Activated CD4-positive, alpha-beta T cell treated with anti-CD3 and anti-CD28 coated beads for 36 hours (primary cell): ENCODE results near the gene MAPK1IP1L. TPM values are rescaled to one million over a fixed set of nuclear protein-coding genes. Genes with fewer than 3 reads are reported as not detected.
"Not testable (repeated sequence)": the region's sequence is repeated elsewhere in the genome, so short reads cannot be mapped to it uniquely, and the experiment has no call there.

Experiments
- ATAC-seq: fragments of 200-7000 bp; cut with Tn5 transposase; one replicate; pipeline ENCODE4 v1.10.0; 2021; ENCODE audit warnings: mild to moderate bottlenecking, moderate library complexity
- CTCF ChIA-PET: fragments of 350-600 bp; sonication (Branson Sonifier 250); formaldehyde crosslinking; loops from one replicate; lab custom pipeline; 2021; ENCODE audit warnings: antibody characterized with exemption; lab: Charles Lee
- POLR2A ChIA-PET: fragments of 350-600 bp; sonication (Branson Sonifier 250); formaldehyde crosslinking; loops from one replicate; lab custom pipeline; 2021; ENCODE audit warnings: antibody characterized with exemption, inconsistent platforms; lab: Charles Lee
- DNase-seq: peaks from one replicate; pipeline ENCODE4 v3.0.0-alpha.2; 2020
- H3K27ac Mint-ChIP-seq: one replicate; pipeline ENCODE4 v1.8.0; 2021; ENCODE audit warnings: mixed read lengths
- H3K27me3 Mint-ChIP-seq: one replicate; pipeline ENCODE4 v1.8.0; 2021; ENCODE audit warnings: mixed read lengths
- H3K36me3 Mint-ChIP-seq: one replicate; pipeline ENCODE4 v1.8.0; 2021; ENCODE audit warnings: low read depth, mixed read lengths
- H3K4me1 Mint-ChIP-seq: one replicate; pipeline ENCODE4 v1.8.0; 2021; ENCODE audit warnings: mixed read lengths
- H3K4me3 Mint-ChIP-seq: one replicate; pipeline ENCODE4 v1.8.0; 2021; ENCODE audit warnings: mild to moderate bottlenecking, moderate library complexity, mixed read lengths
- H3K9me3 Mint-ChIP-seq: one replicate; pipeline ENCODE4 v1.8.0; 2021; ENCODE audit warnings: low read depth, mixed read lengths
- intact Hi-C, 2 experiments: fragments of 100-400 bp; cut with DNase I in 1 of 2; cut with micrococcal nuclease in 1 of 2; formaldehyde crosslinking; loops; one replicate each; pipeline versions ENCODE4 v1.14.2 to v1.15.1; 2022 to 2024; cut with DNase I, micrococcal nuclease
- total RNA-seq, 2 experiments: library from RNA; stranded (reverse); gene quantifications; one replicate each; pipeline ENCODE4 v1.2.3, GENCODE V29; 2021

Gene MAPK1IP1L
- total RNA-seq, 2 experiments from 2014 or later, result 98.6 to 180 TPM

- POLR2A ChIA-PET, result interaction anchor here (0.8 to 3.2 kb wide), 5 partner anchors 13 to 45 kb away, joined by 3 to 31 read pairs (median 8); partner anchors contain the start of genes SOCS4 and WDHD1
- intact Hi-C loops, result loop anchor here (2.0 to 10.0 kb wide), 5 partner anchors 16 to 656 kb away; partner anchors contain the start of genes ATG14 (in 1 of the 2), CDKN3 (in 1 of the 2), GCH1 (in 1 of the 2) and SAMD4A (in 1 of the 2)
- Mint-ChIP-seq H3K4me1 (peaks cover 36% of the 10 kb centered on the region), H3K27ac (peak overlapping the region; percentile 96), H3K9me3 (no peaks in the 10 kb centered on the region), H3K27me3 (no peaks in the 10 kb centered on the region), H3K4me3 (peak overlapping the region; percentile 82), H3K36me3 (peaks cover 35% of the 10 kb centered on the region)
- DNase-seq (no peak), ATAC-seq (no peak)
- CTCF ChIA-PET, result interaction anchor here (0.9 to 2.8 kb wide), 5 partner anchors 13 to 108 kb away, joined by 3 to 9 read pairs (median 3); no protein-coding TSS in a partner anchor
Observed at GRCh38 chr14:55053018-55053417, 1.6 kb downstream of the MAPK1IP1L start.

- H3K9me3 Mint-ChIP-seq, result no peaks in the 10 kb centered on the region
- ChIA-PET CTCF (interaction anchor here (0.9 to 2.8 kb wide), 3 partner anchors 12 to 32 kb away, joined by 3 to 9 read pairs (median 4); no protein-coding TSS in a partner anchor), POLR2A (interaction anchor here (0.8 to 3.2 kb wide), 5 partner anchors 12 to 45 kb away, joined by 3 to 31 read pairs (median 8); partner anchors contain the start of genes SOCS4 and WDHD1)
- peak overlapping the region; percentile 96 for H3K27ac Mint-ChIP-seq
- H3K4me3 Mint-ChIP-seq, result peak overlapping the region; percentile 82
- H3K36me3 Mint-ChIP-seq, result peaks cover 39% of the 10 kb centered on the region
- ATAC-seq (no peak), DNase-seq (no peak)
- H3K4me1 Mint-ChIP-seq, result peaks cover 40% of the 10 kb centered on the region
- intact Hi-C loops, result loop anchor here (2.0 to 10.0 kb wide), 5 partner anchors 15 to 656 kb away; partner anchors contain the start of genes ATG14 (in 1 of the 2), CDKN3 (in 1 of the 2), GCH1 (in 1 of the 2) and SAMD4A (in 1 of the 2)
- no peaks in the 10 kb centered on the region for H3K27me3 Mint-ChIP-seq
Observed at GRCh38 chr14:55053500-55053899, 2.1 kb downstream of the MAPK1IP1L start.

- POLR2A ChIA-PET, result interaction anchor here (0.6 kb wide), 1 partner anchor 375 kb away, joined by 4 read pairs; no protein-coding TSS in a partner anchor
- Mint-ChIP-seq H3K4me1 (peaks cover 40% of the 10 kb centered on the region), H3K27me3 (no peaks in the 10 kb centered on the region), H3K4me3 (no peak overlapping the region), H3K27ac (no peak overlapping the region), H3K9me3 (no peaks in the 10 kb centered on the region), H3K36me3 (peaks cover 39% of the 10 kb centered on the region)
- intact Hi-C loops, result loop anchor here (5.0 to 10.0 kb wide), 4 partner anchors 149 to 657 kb away; partner anchors contain the start of genes ATG14 (in 1 of the 2), CDKN3 (in 1 of the 2), GCH1 (in 1 of the 2) and SAMD4A (in 1 of the 2)
- DNase-seq, result no peak
- no peak for ATAC-seq
- CTCF ChIA-PET, result interaction anchor here (0.6 kb wide), 1 partner anchor 619 kb away, joined by 5 read pairs; no protein-coding TSS in a partner anchor
Observed at GRCh38 chr14:55054098-55054497, 2.7 kb downstream of the MAPK1IP1L start.

GRCh38 chr14:55057919-55058318, 6.5 kb downstream of the MAPK1IP1L start:
- ATAC-seq, result no peak
- intact Hi-C loops, result loop anchor here (10.0 kb wide), 2 partner anchors 153 to 493 kb away; partner anchors contain the start of genes GCH1 (in 1 of the 2) and SAMD4A (in 1 of the 2)
- ChIA-PET CTCF (no interaction called here), POLR2A (interaction anchor here (0.6 to 1.1 kb wide), 2 partner anchors 14 to 504 kb away, joined by 3 read pairs; no protein-coding TSS in a partner anchor)
- Mint-ChIP-seq H3K4me3 (no peak overlapping the region), H3K4me1 (peaks cover 37% of the 10 kb centered on the region), H3K27me3 (no peaks in the 10 kb centered on the region), H3K36me3 (peaks cover 50% of the 10 kb centered on the region), H3K9me3 (no peaks in the 10 kb centered on the region), H3K27ac (no peak overlapping the region)
- DNase-seq, result no peak

GRCh38 chr14:55059333-55059732, 7.9 kb downstream of the MAPK1IP1L start:
- H3K36me3 Mint-ChIP-seq, result peaks cover 45% of the 10 kb centered on the region
- no peak overlapping the region for H3K4me3 Mint-ChIP-seq
- H3K4me1 Mint-ChIP-seq, result peaks cover 25% of the 10 kb centered on the region
- no peaks in the 10 kb centered on the region for H3K9me3 Mint-ChIP-seq
- no peaks in the 10 kb centered on the region for H3K27me3 Mint-ChIP-seq
- DNase-seq (no peak), ATAC-seq (no peak)
- H3K27ac Mint-ChIP-seq, result no peak overlapping the region
- intact Hi-C loops, result loop anchor here (10.0 kb wide), 2 partner anchors 155 to 495 kb away; partner anchors contain the start of genes GCH1 (in 1 of the 2) and SAMD4A (in 1 of the 2)
- CTCF ChIA-PET, result interaction anchor here (0.5 to 1.0 kb wide), 5 partner anchors 8 to 154 kb away, joined by 3 to 4 read pairs (median 3); no protein-coding TSS in a partner anchor
- POLR2A ChIA-PET, result interaction anchor here (1.0 kb wide), 1 partner anchor 13 kb away, joined by 3 read pairs; no protein-coding TSS in a partner anchor

GRCh38 chr14:55062517-55063351, 11.3 kb downstream of the MAPK1IP1L start:
- ATAC-seq (no peak), DNase-seq (no peak)
- POLR2A ChIA-PET, result interaction anchor here (1.0 kb wide), 1 partner anchor 9 kb away, joined by 3 read pairs; no protein-coding TSS in a partner anchor
- Mint-ChIP-seq H3K36me3 (peaks cover 63% of the 10 kb centered on the region), H3K4me3 (no peak overlapping the region), H3K4me1 (peaks cover 19% of the 10 kb centered on the region), H3K9me3 (no peaks in the 10 kb centered on the region), H3K27ac (no peak overlapping the region), H3K27me3 (no peaks in the 10 kb centered on the region)
- CTCF ChIA-PET, result no interaction called here
- intact Hi-C loops, result no loop called here

- H3K36me3 Mint-ChIP-seq, result peaks cover 56% of the 10 kb centered on the region
- H3K4me1 Mint-ChIP-seq, DNase-seq, ATAC-seq, H3K4me3 Mint-ChIP-seq, intact Hi-C loops, H3K9me3 Mint-ChIP-seq, H3K27me3 Mint-ChIP-seq: not testable (repeated sequence)
- H3K27ac Mint-ChIP-seq, result peak overlapping the region; percentile 29
- POLR2A ChIA-PET, result interaction anchor here (1.8 kb wide), 1 partner anchor 12 kb away, joined by 8 read pairs; no protein-coding TSS in a partner anchor
- CTCF ChIA-PET, result interaction anchor here (0.6 to 1.3 kb wide), 3 partner anchors 10 to 426 kb away, joined by 3 to 7 read pairs (median 4); no protein-coding TSS in a partner anchor
Observed at GRCh38 chr14:55064896-55065295, 13.4 kb downstream of the MAPK1IP1L start.

GRCh38 chr14:55065411-55065810, 14.0 kb downstream of the MAPK1IP1L start:
- no peaks in the 10 kb centered on the region for H3K9me3 Mint-ChIP-seq
- DNase-seq (no peak), ATAC-seq (no peak)
- ChIA-PET POLR2A (interaction anchor here (1.8 kb wide), 1 partner anchor 12 kb away, joined by 8 read pairs; no protein-coding TSS in a partner anchor), CTCF (interaction anchor here (0.6 to 1.3 kb wide), 7 partner anchors 10 to 427 kb away, joined by 3 to 9 read pairs (median 3); partner anchors contain the start of gene MAPK1IP1L)
- peaks cover 7% of the 10 kb centered on the region for H3K4me1 Mint-ChIP-seq
- no peak overlapping the region for H3K27ac Mint-ChIP-seq
- H3K36me3 Mint-ChIP-seq, result peaks cover 54% of the 10 kb centered on the region
- H3K27me3 Mint-ChIP-seq, result no peaks in the 10 kb centered on the region
- intact Hi-C loops, result no loop called here
- no peak overlapping the region for H3K4me3 Mint-ChIP-seq

GRCh38 chr14:55066223-55066622, 14.8 kb downstream of the MAPK1IP1L start:
- CTCF ChIA-PET, result interaction anchor here (0.6 to 1.1 kb wide), 4 partner anchors 11 to 51 kb away, joined by 3 to 9 read pairs (median 4); partner anchors contain the start of gene MAPK1IP1L
- peaks cover 54% of the 10 kb centered on the region for H3K36me3 Mint-ChIP-seq

GRCh38 chr14:55070981-55071411, 19.5 kb downstream of the MAPK1IP1L start:
- peaks cover 32% of the 10 kb centered on the region for H3K4me1 Mint-ChIP-seq
- ATAC-seq (no peak), DNase-seq (no peak)
- H3K4me3 Mint-ChIP-seq, result no peak overlapping the region
- no peaks in the 10 kb centered on the region for H3K9me3 Mint-ChIP-seq
- no peaks in the 10 kb centered on the region for H3K27me3 Mint-ChIP-seq
- POLR2A ChIA-PET, result interaction anchor here (2.2 kb wide), 1 partner anchor 18 kb away, joined by 8 read pairs; no protein-coding TSS in a partner anchor
- peaks cover 20% of the 10 kb centered on the region for H3K36me3 Mint-ChIP-seq
- peak overlapping the region; percentile 76 for H3K27ac Mint-ChIP-seq
- CTCF ChIA-PET, result interaction anchor here (1.3 kb wide), 1 partner anchor 20 kb away, joined by 3 read pairs; the partner anchor contains the start of gene MAPK1IP1L
- intact Hi-C loops, result no loop called here

More at GRCh38 chr14:55066223-55066622, 14.8 kb downstream of the MAPK1IP1L start:
- no peaks in the 10 kb centered on the region for H3K27me3 Mint-ChIP-seq
- H3K9me3 Mint-ChIP-seq, result no peaks in the 10 kb centered on the region
- DNase-seq (no peak), ATAC-seq (no peak)
- H3K27ac Mint-ChIP-seq, result no peak overlapping the region
- intact Hi-C loops, result no loop called here
- POLR2A ChIA-PET, result interaction anchor here (0.6 to 1.8 kb wide), 2 partner anchors 13 to 19 kb away, joined by 3 to 8 read pairs; no protein-coding TSS in a partner anchor
- H3K4me1 Mint-ChIP-seq, result peaks cover 13% of the 10 kb centered on the region
- H3K4me3 Mint-ChIP-seq, result no peak overlapping the region
